PC-9 (cell line): ENCODE measurements around the gene KDM4D. TPM values are rescaled to one million over a fixed set of nuclear protein-coding genes. Genes with fewer than 3 reads are reported as not detected.
"Not testable (repeated sequence)": the region's sequence is repeated elsewhere in the genome, so short reads cannot be mapped to it uniquely, and the experiment has no call there.

Experiments
- BruUV-seq: library from RNA; stranded (reverse); fragments of 400-500 nt; replicated peaks from 2 replicates; lab custom pipeline; 2021; lab: Mats Ljungman, UMichigan
- CTCF ChIA-PET: fragments of 300-600 bp; sonication (Branson Sonifier 250); formaldehyde crosslinking; loops from one replicate; lab custom pipeline; 2022; ENCODE audit warnings: antibody characterized with exemption; lab: Charles Lee
- POLR2A ChIA-PET: fragments of 300-600 bp; sonication (Branson Sonifier 250); formaldehyde crosslinking; loops from one replicate; lab custom pipeline; 2022; ENCODE audit warnings: antibody characterized with exemption; ENCODE audit not compliant: unreplicated experiment; lab: Charles Lee
- DNase-seq, 2 experiments: peaks; one replicate each; pipeline versions ENCODE4 v3.0.0 to v3.0.0-alpha.2; 2015 to 2022; ENCODE audit warnings: mixed read lengths in 1 of 2
- H2AFZ ChIP-seq: fragments of 200-600 bp; sonication (generic); 2 replicates; pipeline ENCODE4 v1.8.1; 2017; ENCODE audit warnings: antibody characterized with exemption
- H3F3A ChIP-seq: fragments of 200-600 bp; sonication (generic); 2 replicates; pipeline ENCODE4 v1.8.1; 2017; ENCODE audit warnings: antibody characterized with exemption, mild to moderate bottlenecking, low read depth; ENCODE audit not compliant: insufficient read depth
- H3K27ac ChIP-seq: fragments of 200-600 bp; sonication (generic); 2 replicates; pipeline ENCODE4 v1.6.1; 2016; ENCODE audit warnings: mixed run types
- H3K27me3 ChIP-seq: fragments of 200-600 bp; sonication (generic); 2 replicates; pipeline ENCODE4 v1.6.1; 2016; ENCODE audit warnings: low read depth, mixed run types; ENCODE audit not compliant: insufficient read depth
- H3K36me3 ChIP-seq: fragments of 200-600 bp; sonication (generic); 2 replicates; pipeline ENCODE4 v1.6.1; 2016; ENCODE audit warnings: low read depth, mixed run types
- H3K4me1 ChIP-seq: fragments of 200-600 bp; sonication (generic); replicated peaks from 2 replicates; pipeline ENCODE4 v1.6.1; 2016; ENCODE audit warnings: mixed run types; ENCODE audit not compliant: insufficient read depth
- H3K4me2 ChIP-seq: fragments of 200-600 bp; sonication (generic); 2 replicates; pipeline ENCODE4 v1.6.1; 2017; ENCODE audit warnings: mixed run types
- H3K4me3 ChIP-seq: fragments of 200-600 bp; sonication (generic); 2 replicates; pipeline ENCODE4 v1.6.1; 2016; ENCODE audit warnings: mixed run types
- H3K79me2 ChIP-seq: fragments of 200-600 bp; sonication (generic); 2 replicates; pipeline ENCODE4 v1.6.1; 2017; ENCODE audit warnings: low read depth, mixed run types
- H3K9me2 ChIP-seq: fragments of 200-600 bp; sonication (generic); 2 replicates; pipeline ENCODE4 v1.8.1; 2017; ENCODE audit warnings: mild to moderate bottlenecking; ENCODE audit not compliant: insufficient read depth
- H3K9me3 ChIP-seq: fragments of 200-600 bp; sonication (generic); 2 replicates; pipeline ENCODE4 v1.8.1; 2016; ENCODE audit warnings: low read depth; ENCODE audit not compliant: insufficient read depth
- H4K20me1 ChIP-seq: fragments of 200-600 bp; sonication (generic); 2 replicates; pipeline ENCODE4 v1.8.1; 2017; ENCODE audit not compliant: insufficient read depth
- EZH2 ChIP-seq: fragments of 200-600 bp; sonication (generic); IDR thresholded peaks from 2 replicates; pipeline ENCODE4 v1.8.0; 2017; ENCODE audit warnings: antibody characterized with exemption, low read depth
- intact Hi-C: fragments of 100-400 bp; cut with micrococcal nuclease; formaldehyde crosslinking; loops from one replicate; pipeline ENCODE4 v1.10.0; 2022; ENCODE audit not compliant: unreplicated experiment
- total RNA-seq: library from RNA; stranded (reverse); gene quantifications from 2 replicates; pipeline ENCODE4 v1.2.3, GENCODE V29; 2021
- TF ChIP-seq, protein P1 (sequence below): fragments of 200-600 bp; sonication (generic); conservative IDR thresholded peaks from 2 replicates; pipeline ENCODE4 v1.6.1; 2017; ENCODE audit warnings: mixed run types, antibody characterized with exemption, mild to moderate bottlenecking, moderate library complexity

Gene KDM4D
- total RNA-seq, 1 experiment from 2014 or later: 0.85 TPM

- no peak for DNase-seq
- H4K20me1 ChIP-seq: no peaks in the 10 kb centered on the region
- H3K36me3 ChIP-seq: no peaks in the 10 kb centered on the region
- H2AFZ ChIP-seq: no peak overlapping the region
- 0 out of 2 replicates have a peak, but pooled peaks cover 4% of the 10 kb centered on the region for H3F3A ChIP-seq
- peaks cover 9% of the 10 kb centered on the region for H3K4me1 ChIP-seq
- ChIA-PET CTCF (no interaction called here), POLR2A (no interaction called here)
- no peaks in the 10 kb centered on the region for H3K27me3 ChIP-seq
- H3K9me3 ChIP-seq: no peaks in the 10 kb centered on the region
- H3K9me2 ChIP-seq: no peaks in the 10 kb centered on the region
- no peaks in the 10 kb centered on the region for H3K79me2 ChIP-seq
- no peak overlapping the region for H3K4me3 ChIP-seq
- BruUV-seq: no TSS peak
- TF ChIP-seq, protein P1, sequence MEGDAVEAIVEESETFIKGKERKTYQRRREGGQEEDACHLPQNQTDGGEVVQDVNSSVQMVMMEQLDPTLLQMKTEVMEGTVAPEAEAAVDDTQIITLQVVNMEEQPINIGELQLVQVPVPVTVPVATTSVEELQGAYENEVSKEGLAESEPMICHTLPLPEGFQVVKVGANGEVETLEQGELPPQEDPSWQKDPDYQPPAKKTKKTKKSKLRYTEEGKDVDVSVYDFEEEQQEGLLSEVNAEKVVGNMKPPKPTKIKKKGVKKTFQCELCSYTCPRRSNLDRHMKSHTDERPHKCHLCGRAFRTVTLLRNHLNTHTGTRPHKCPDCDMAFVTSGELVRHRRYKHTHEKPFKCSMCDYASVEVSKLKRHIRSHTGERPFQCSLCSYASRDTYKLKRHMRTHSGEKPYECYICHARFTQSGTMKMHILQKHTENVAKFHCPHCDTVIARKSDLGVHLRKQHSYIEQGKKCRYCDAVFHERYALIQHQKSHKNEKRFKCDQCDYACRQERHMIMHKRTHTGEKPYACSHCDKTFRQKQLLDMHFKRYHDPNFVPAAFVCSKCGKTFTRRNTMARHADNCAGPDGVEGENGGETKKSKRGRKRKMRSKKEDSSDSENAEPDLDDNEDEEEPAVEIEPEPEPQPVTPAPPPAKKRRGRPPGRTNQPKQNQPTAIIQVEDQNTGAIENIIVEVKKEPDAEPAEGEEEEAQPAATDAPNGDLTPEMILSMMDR: no peak
- TF ChIP-seq EZH2: no peak
- H3K4me2 ChIP-seq: no peak overlapping the region
- intact Hi-C loops: no loop called here
- no peak overlapping the region for H3K27ac ChIP-seq
These were observed 45.2 kb upstream of the KDM4D start for GRCh38 chr11:94928117-94928990.

DNA sequence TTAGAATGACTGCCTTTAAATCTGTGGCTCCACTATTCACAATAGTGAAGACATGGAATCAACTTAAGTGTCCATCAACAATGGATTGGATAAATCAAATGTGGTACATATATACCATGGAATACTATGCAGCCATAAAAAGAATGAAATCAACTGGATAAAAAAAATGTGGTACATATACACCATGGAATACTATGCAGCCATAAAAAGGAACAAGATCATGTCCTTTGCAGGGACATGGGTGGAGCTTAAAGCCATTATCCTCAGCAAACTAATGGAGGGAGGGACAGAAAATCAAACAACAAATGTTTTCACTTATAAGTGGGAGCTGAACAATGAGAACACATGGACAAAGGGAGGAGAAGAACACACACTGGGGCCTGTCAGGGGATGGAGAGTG is 41.4 kb upstream of the KDM4D start:
- H3K79me2 ChIP-seq, BruUV-seq, H3K9me3 ChIP-seq, H3F3A ChIP-seq, H4K20me1 ChIP-seq, H3K27ac ChIP-seq, H3K4me1 ChIP-seq, H3K27me3 ChIP-seq, intact Hi-C loops, H3K4me3 ChIP-seq, CTCF ChIA-PET, H3K4me2 ChIP-seq, DNase-seq, H3K36me3 ChIP-seq, POLR2A ChIA-PET, H3K9me2 ChIP-seq, H2AFZ ChIP-seq: not testable (repeated sequence)

- no peaks in the 10 kb centered on the region for H3K79me2 ChIP-seq
- CTCF ChIA-PET: no interaction called here
- no peaks in the 10 kb centered on the region for H4K20me1 ChIP-seq
- no peak overlapping the region for H3K4me3 ChIP-seq
- intact Hi-C loops: no loop called here
- no peaks in the 10 kb centered on the region for H3K4me1 ChIP-seq
- H3K9me2 ChIP-seq: no peaks in the 10 kb centered on the region
- H3K27me3 ChIP-seq: no peaks in the 10 kb centered on the region
- no peaks in the 10 kb centered on the region for H3K9me3 ChIP-seq
- BruUV-seq: no TSS peak
- POLR2A ChIA-PET: no interaction called here
- peaks cover 7% of the 10 kb centered on the region; the same call in 1 of the 2 replicates for H3F3A ChIP-seq
- H3K4me2 ChIP-seq: no peak overlapping the region
- H3K27ac ChIP-seq: no peak overlapping the region
- H3K36me3 ChIP-seq: no peaks in the 10 kb centered on the region
- H2AFZ ChIP-seq: no peak overlapping the region
- DNase-seq: no peak
- TF ChIP-seq EZH2: no peak
- TF ChIP-seq, protein P1: no peak
These were observed 41.0 kb upstream of the KDM4D start for GRCh38 chr11:94932503-94932902.
